Gastrocnemius medialis (tissue), 4 donors: ENCODE results near the gene PANK2. TPM values are rescaled to one million over a fixed set of nuclear protein-coding genes. Genes with fewer than 3 reads are reported as not detected.

Experiments used
- ATAC-seq, 2 donors: fragments of 150-250 bp; one replicate each; pipeline ENCODE4 v1.9.1; 2016
- DNase-seq, 2 donors: peaks; one replicate each; pipeline ENCODE4 v3.0.0-alpha.2; 2019
- H3K27ac ChIP-seq, 4 donors: fragments of 200-600 bp; sonication (generic); 1 replicate in 1 of 4; 2 replicates in 3 of 4; pipeline ENCODE4 v1.5.1; 2016 to 2018; ENCODE audit warnings: mild to moderate bottlenecking in 2 of 4, moderate library complexity in 1 of 4
- H3K27me3 ChIP-seq, 3 donors: fragments of 200-600 bp; sonication (generic) in 2 of 3; 1 replicate in 1 of 3; 2 replicates in 2 of 3; pipeline versions ENCODE4 v1.5.1 to v1.6.0; 2016 to 2019; ENCODE audit warnings: mild to moderate bottlenecking in 1 of 3, moderate library complexity in 1 of 3
- H3K36me3 ChIP-seq, 2 donors: fragments of 200-600 bp; sonication (generic) in 1 of 2; one replicate each; pipeline ENCODE4 v1.5.1; 2017 to 2018
- H3K4me1 ChIP-seq, 2 donors: fragments of 200-600 bp; sonication (generic) in 1 of 2; one replicate each; pipeline ENCODE4 v1.5.1; 2016 to 2017; ENCODE audit warnings: mild to moderate bottlenecking in 2 of 2
- H3K4me3 ChIP-seq, 4 donors: fragments of 200-600 bp; sonication (generic) in 3 of 4; 1 replicate in 1 of 4; 2 replicates in 3 of 4; pipeline ENCODE4 v1.5.1; 2016 to 2019; ENCODE audit warnings: mild to moderate bottlenecking in 2 of 4
- H3K9me3 ChIP-seq, 3 donors: fragments of 200-600 bp; sonication (generic) in 2 of 3; 1 replicate in 1 of 3; 2 replicates in 2 of 3; pipeline ENCODE4 v1.5.1; 2016 to 2019
- POLR2A ChIP-seq, 2 donors: fragments of 450-650 bp; IDR thresholded peaks; one replicate each; pipeline ENCODE4 v1.6.1; 2017; ENCODE audit warnings: antibody characterized with exemption in 2 of 2, mild to moderate bottlenecking in 2 of 2, moderate library complexity in 2 of 2
- in situ Hi-C, 4 donors: fragments of 200-750 bp; cut with MboI; loops; one replicate each; pipeline versions ENCODE4 v1.15.0 to v1.8.0; 2017; ENCODE audit warnings: low sequenced_read_pairs in 4 of 4
- intact Hi-C: fragments of 100-400 bp; cut with DNase I; formaldehyde crosslinking; loops from one replicate; pipeline ENCODE4 v1.15.1; 2023; ENCODE audit warnings: low total_unique reads
- total RNA-seq, 4 donors: library from RNA; depleted of rRNA; stranded (reverse); fragments of >200 nt; gene quantifications; one replicate each; pipeline versions ENCODE4 v1.1.0 to v1.2.3, GENCODE V29; 2016
- TF ChIP-seq, protein P1 (sequence below), 5 experiments: fragments of 450-650 bp in 3 of 5; fragments of 200-600 bp in 2 of 5; sonication (generic) in 2 of 5; IDR thresholded peaks in 4 of 5; conservative IDR thresholded peaks in 1 of 5; 1 replicate in 4 of 5; 2 replicates in 1 of 5; pipeline ENCODE4 v1.5.1; 2016 to 2019; ENCODE audit warnings: antibody characterized with exemption in 5 of 5, mild to moderate bottlenecking in 3 of 5, moderate library complexity in 3 of 5

PANK2 gene
- total RNA-seq, 4 donors from 2014 or later: 18.2 to 25.8 (median 23.5) TPM

- TF ChIP-seq, protein P1, sequence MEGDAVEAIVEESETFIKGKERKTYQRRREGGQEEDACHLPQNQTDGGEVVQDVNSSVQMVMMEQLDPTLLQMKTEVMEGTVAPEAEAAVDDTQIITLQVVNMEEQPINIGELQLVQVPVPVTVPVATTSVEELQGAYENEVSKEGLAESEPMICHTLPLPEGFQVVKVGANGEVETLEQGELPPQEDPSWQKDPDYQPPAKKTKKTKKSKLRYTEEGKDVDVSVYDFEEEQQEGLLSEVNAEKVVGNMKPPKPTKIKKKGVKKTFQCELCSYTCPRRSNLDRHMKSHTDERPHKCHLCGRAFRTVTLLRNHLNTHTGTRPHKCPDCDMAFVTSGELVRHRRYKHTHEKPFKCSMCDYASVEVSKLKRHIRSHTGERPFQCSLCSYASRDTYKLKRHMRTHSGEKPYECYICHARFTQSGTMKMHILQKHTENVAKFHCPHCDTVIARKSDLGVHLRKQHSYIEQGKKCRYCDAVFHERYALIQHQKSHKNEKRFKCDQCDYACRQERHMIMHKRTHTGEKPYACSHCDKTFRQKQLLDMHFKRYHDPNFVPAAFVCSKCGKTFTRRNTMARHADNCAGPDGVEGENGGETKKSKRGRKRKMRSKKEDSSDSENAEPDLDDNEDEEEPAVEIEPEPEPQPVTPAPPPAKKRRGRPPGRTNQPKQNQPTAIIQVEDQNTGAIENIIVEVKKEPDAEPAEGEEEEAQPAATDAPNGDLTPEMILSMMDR (IDR thresholded peaks at IDR 0.05 in 4 of 5, conservative IDR thresholded peaks at IDR 0.05 in 1 of 5): no peak
- TF ChIP-seq POLR2A (IDR thresholded peaks at IDR 0.05): no peak
- Histone ChIP-seq H3K27me3 (no peaks in the 10 kb centered on the region), H3K27ac (no peak overlapping the region), H3K4me1 (peaks cover under 1 to 5% of the 10 kb centered on the region in 2 donors), H3K36me3 (peaks cover 0 to 30% of the 10 kb centered on the region in 2 donors), H3K9me3 (no peaks in the 10 kb centered on the region), H3K4me3 (no peak overlapping the region)
- DNase-seq (no peak), ATAC-seq (no peak)
- intact Hi-C loops (no loop called here), in situ Hi-C loops (no loop called here)
Measured at GRCh38 chr20:3922223-3922982, 33.2 kb downstream of the PANK2 start.

DNA sequence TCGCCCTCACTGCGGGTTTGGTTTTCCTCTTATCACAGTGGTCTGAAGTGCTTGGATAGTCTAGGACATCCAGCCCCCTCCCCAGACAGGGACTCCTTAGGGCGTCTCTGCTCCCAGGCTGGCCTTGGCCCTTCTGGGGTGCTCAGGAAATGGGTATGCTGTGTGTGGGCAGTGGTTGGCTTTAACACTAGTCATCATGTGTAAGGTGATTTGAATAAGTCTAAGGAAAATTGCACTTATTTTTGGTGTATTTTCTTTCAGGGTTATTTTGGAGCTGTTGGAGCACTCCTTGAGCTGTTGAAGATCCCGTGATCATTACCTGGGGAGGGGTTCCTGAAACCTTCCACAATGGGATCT is 33.8 kb downstream of the PANK2 start:
- H3K27me3 ChIP-seq: no peaks in the 10 kb centered on the region
- in situ Hi-C loops: no loop called here
- no peak for ATAC-seq
- intact Hi-C loops: no loop called here
- no peaks in the 10 kb centered on the region for H3K9me3 ChIP-seq
- H3K4me1 ChIP-seq: peaks cover 6 to 11% of the 10 kb centered on the region in 2 donors
- H3K36me3 ChIP-seq: peaks cover 0 to 28% of the 10 kb centered on the region in 2 donors
- DNase-seq: no peak
- H3K27ac ChIP-seq: no peak overlapping the region
- TF ChIP-seq POLR2A (IDR thresholded peaks at IDR 0.05): no peak
- TF ChIP-seq, protein P1 (IDR thresholded peaks at IDR 0.05 in 4 of 5, conservative IDR thresholded peaks at IDR 0.05 in 1 of 5): no peak
- H3K4me3 ChIP-seq: no peak overlapping the region

DNA sequence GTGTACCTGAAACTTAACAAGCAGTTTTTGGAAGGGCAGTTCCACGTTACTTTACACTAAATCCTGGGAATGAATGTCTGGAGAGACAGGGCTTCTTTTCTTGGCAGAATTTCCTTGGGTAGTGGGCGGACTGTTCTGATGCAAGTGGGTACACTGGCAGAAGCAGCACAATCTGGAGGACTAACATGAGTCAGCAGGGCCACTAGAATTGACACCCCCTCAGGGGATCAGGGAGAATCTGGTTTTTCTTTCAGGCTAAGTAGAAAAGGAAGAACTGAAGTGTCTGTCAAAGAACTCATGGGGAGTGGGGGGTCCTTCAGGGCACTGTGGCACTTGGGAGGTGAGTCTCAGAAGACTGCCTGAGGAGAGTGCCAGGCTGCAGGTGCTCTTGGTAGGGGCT is 34.6 kb downstream of the PANK2 start:
- ATAC-seq (no peak), DNase-seq (no peak)
- peaks cover 6 to 16% of the 10 kb centered on the region in 2 donors for H3K4me1 ChIP-seq
- H3K27me3 ChIP-seq: no peaks in the 10 kb centered on the region
- no peak overlapping the region for H3K27ac ChIP-seq
- no peak overlapping the region for H3K4me3 ChIP-seq
- peaks cover 0 to 22% of the 10 kb centered on the region in 2 donors for H3K36me3 ChIP-seq
- intact Hi-C loops (no loop called here), in situ Hi-C loops (no loop called here)
- TF ChIP-seq, protein P1 (IDR thresholded peaks at IDR 0.05 in 4 of 5, conservative IDR thresholded peaks at IDR 0.05 in 1 of 5): no peak
- no peak for TF ChIP-seq POLR2A (IDR thresholded peaks at IDR 0.05)
- no peaks in the 10 kb centered on the region for H3K9me3 ChIP-seq

DNA sequence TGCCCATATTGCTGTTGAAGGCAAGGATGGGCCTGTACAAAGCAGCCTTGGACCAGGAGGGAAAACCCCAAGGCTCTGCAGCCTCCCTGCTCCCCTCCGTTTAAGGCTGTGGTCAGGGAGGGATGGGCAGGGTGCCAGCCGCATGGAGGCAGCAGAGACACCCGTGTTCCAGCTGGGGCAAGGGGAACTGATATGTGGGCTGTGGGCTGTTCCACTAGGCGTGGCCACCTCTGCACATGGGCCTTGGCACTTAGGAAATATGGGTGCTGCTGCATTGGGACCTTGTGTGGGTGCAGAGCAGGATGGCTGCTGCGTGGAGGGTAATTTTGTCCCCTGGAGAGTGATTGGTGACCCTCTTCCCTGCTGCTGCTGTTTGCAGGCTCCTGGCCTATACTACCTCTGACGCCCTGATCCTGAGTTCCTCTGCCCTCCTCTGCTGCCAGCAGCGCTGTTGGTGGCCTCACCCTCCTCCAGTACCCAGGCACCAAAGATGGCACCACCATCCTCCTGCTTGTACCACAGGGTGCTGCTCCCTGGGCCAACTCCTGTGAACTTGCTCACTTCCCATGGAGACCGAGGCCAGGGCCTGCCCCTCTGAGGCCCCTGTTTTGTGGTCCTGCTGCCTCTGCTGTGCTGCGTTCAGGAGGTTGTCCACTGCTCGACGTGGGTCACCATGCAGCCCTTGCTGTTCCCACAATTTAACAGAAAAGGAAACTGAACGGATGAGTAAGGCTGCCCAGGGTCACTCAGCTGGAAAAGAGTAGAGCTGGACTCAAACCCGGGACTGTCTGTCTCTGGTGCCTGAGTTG is 35.3 kb downstream of the PANK2 start:
- Histone ChIP-seq H3K9me3 (no peaks in the 10 kb centered on the region), H3K27me3 (no peaks in the 10 kb centered on the region), H3K27ac (no peak overlapping the region), H3K36me3 (peaks cover 0 to 20% of the 10 kb centered on the region in 2 donors), H3K4me1 (peaks cover 6 to 16% of the 10 kb centered on the region in 2 donors), H3K4me3 (no peak overlapping the region)
- in situ Hi-C loops: no loop called here
- DNase-seq (no peak), ATAC-seq (no peak)
- intact Hi-C loops: no loop called here
- TF ChIP-seq POLR2A (IDR thresholded peaks at IDR 0.05): no peak
- TF ChIP-seq, protein P1 (IDR thresholded peaks at IDR 0.05 in 4 of 5, conservative IDR thresholded peaks at IDR 0.05 in 1 of 5): no peak
